ENCODE measurements around the gene LRRC70.

Gene LRRC70

GRCh38 chr5:62587737-62588136, 9.1 kb downstream of the LRRC70 start:
- no peaks in the 10 kb centered on the region for H3K27me3 Mint-ChIP-seq
- H3K9me3 Mint-ChIP-seq, result no peaks in the 10 kb centered on the region
- H3K27ac Mint-ChIP-seq, result no peak overlapping the region
- H3K4me3 Mint-ChIP-seq, result no peak overlapping the region
- peaks cover 61% of the 10 kb centered on the region for H3K36me3 Mint-ChIP-seq (ENCODE audit: low read depth)
- peaks cover 17% of the 10 kb centered on the region for H3K4me1 Mint-ChIP-seq (ENCODE audit: low read depth)

GRCh38 chr5:62588668-62589067, 10.0 kb downstream of the LRRC70 start:
- no peaks in the 10 kb centered on the region for H3K9me3 Mint-ChIP-seq
- H3K36me3 Mint-ChIP-seq (ENCODE audit: low read depth), result peaks cover 69% of the 10 kb centered on the region
- H3K27ac Mint-ChIP-seq, result no peak overlapping the region

GRCh38 chr5:62589504-62589903, 10.9 kb downstream of the LRRC70 start:
- peaks cover 72% of the 10 kb centered on the region for H3K36me3 Mint-ChIP-seq (ENCODE audit: low read depth)
- no peak overlapping the region for H3K4me3 Mint-ChIP-seq
- no peaks in the 10 kb centered on the region for H3K27me3 Mint-ChIP-seq
- no peaks in the 10 kb centered on the region for H3K9me3 Mint-ChIP-seq
- H3K27ac Mint-ChIP-seq, result no peak overlapping the region
- peaks cover 17% of the 10 kb centered on the region for H3K4me1 Mint-ChIP-seq (ENCODE audit: low read depth)

More at GRCh38 chr5:62588668-62589067, 10.0 kb downstream of the LRRC70 start:
- peaks cover 17% of the 10 kb centered on the region for H3K4me1 Mint-ChIP-seq (ENCODE audit: low read depth)
- no peak overlapping the region for H3K4me3 Mint-ChIP-seq
- H3K27me3 Mint-ChIP-seq, result no peaks in the 10 kb centered on the region

GRCh38 chr5:62590387-62590786, 11.8 kb downstream of the LRRC70 start:
- Mint-ChIP-seq H3K4me3 (no peak overlapping the region), H3K27ac (no peak overlapping the region), H3K4me1 (ENCODE audit: low read depth) (peaks cover 10% of the 10 kb centered on the region), H3K9me3 (no peaks in the 10 kb centered on the region), H3K27me3 (no peaks in the 10 kb centered on the region), H3K36me3 (ENCODE audit: low read depth) (peaks cover 77% of the 10 kb centered on the region)

- Mint-ChIP-seq H3K36me3 (ENCODE audit: low read depth) (peaks cover 68% of the 10 kb centered on the region), H3K27ac (no peak overlapping the region), H3K9me3 (no peaks in the 10 kb centered on the region), H3K27me3 (no peaks in the 10 kb centered on the region), H3K4me1 (ENCODE audit: low read depth) (no peaks in the 10 kb centered on the region), H3K4me3 (no peak overlapping the region)
Observed at GRCh38 chr5:62592558-62592957, 13.9 kb downstream of the LRRC70 start.

- H3K27me3 Mint-ChIP-seq, result no peaks in the 10 kb centered on the region
- no peak overlapping the region for H3K27ac Mint-ChIP-seq
- H3K36me3 Mint-ChIP-seq (ENCODE audit: low read depth), result peaks cover 65% of the 10 kb centered on the region
- no peaks in the 10 kb centered on the region for H3K4me1 Mint-ChIP-seq (ENCODE audit: low read depth)
- no peaks in the 10 kb centered on the region for H3K9me3 Mint-ChIP-seq
- no peak overlapping the region for H3K4me3 Mint-ChIP-seq
Observed at GRCh38 chr5:62593331-62593730, 14.7 kb downstream of the LRRC70 start.

- Mint-ChIP-seq H3K9me3 (no peaks in the 10 kb centered on the region), H3K27ac (no peak overlapping the region), H3K36me3 (ENCODE audit: low read depth) (peaks cover 60% of the 10 kb centered on the region), H3K27me3 (no peaks in the 10 kb centered on the region), H3K4me1 (ENCODE audit: low read depth) (no peaks in the 10 kb centered on the region), H3K4me3 (no peak overlapping the region)
Observed at GRCh38 chr5:62594364-62594984, 15.9 kb downstream of the LRRC70 start.

GRCh38 chr5:62596096-62596495, 17.5 kb downstream of the LRRC70 start:
- Mint-ChIP-seq H3K4me3 (no peak overlapping the region), H3K27ac (no peak overlapping the region), H3K9me3 (no peaks in the 10 kb centered on the region), H3K4me1 (ENCODE audit: low read depth) (no peaks in the 10 kb centered on the region), H3K36me3 (ENCODE audit: low read depth) (peaks cover 65% of the 10 kb centered on the region), H3K27me3 (no peaks in the 10 kb centered on the region)

- peaks cover 59% of the 10 kb centered on the region for H3K36me3 Mint-ChIP-seq (ENCODE audit: low read depth)
- H3K4me3 Mint-ChIP-seq, result no peak overlapping the region
- no peaks in the 10 kb centered on the region for H3K9me3 Mint-ChIP-seq
- H3K4me1 Mint-ChIP-seq (ENCODE audit: low read depth), result no peaks in the 10 kb centered on the region
- H3K27ac Mint-ChIP-seq, result no peak overlapping the region
- H3K27me3 Mint-ChIP-seq, result no peaks in the 10 kb centered on the region
Observed at GRCh38 chr5:62596691-62597090, 18.1 kb downstream of the LRRC70 start.

- Mint-ChIP-seq H3K27me3 (no peaks in the 10 kb centered on the region), H3K27ac (no peak overlapping the region), H3K36me3 (ENCODE audit: low read depth) (peaks cover 53% of the 10 kb centered on the region), H3K4me3 (no peak overlapping the region), H3K4me1 (ENCODE audit: low read depth) (no peaks in the 10 kb centered on the region), H3K9me3 (no peaks in the 10 kb centered on the region)
Observed at GRCh38 chr5:62597314-62597713, 18.7 kb downstream of the LRRC70 start.

GRCh38 chr5:62600560-62601252, 22.1 kb downstream of the LRRC70 start:
- Mint-ChIP-seq H3K9me3 (no peaks in the 10 kb centered on the region), H3K4me3 (no peak overlapping the region), H3K27me3 (no peaks in the 10 kb centered on the region), H3K36me3 (ENCODE audit: low read depth) (peaks cover 38% of the 10 kb centered on the region), H3K27ac (no peak overlapping the region), H3K4me1 (ENCODE audit: low read depth) (no peaks in the 10 kb centered on the region)

- Mint-ChIP-seq H3K27ac (no peak overlapping the region), H3K27me3 (no peaks in the 10 kb centered on the region), H3K4me1 (ENCODE audit: low read depth) (peaks cover 10% of the 10 kb centered on the region), H3K36me3 (ENCODE audit: low read depth) (peaks cover 46% of the 10 kb centered on the region), H3K9me3 (no peaks in the 10 kb centered on the region), H3K4me3 (no peak overlapping the region)
Observed at GRCh38 chr5:62603934-62604333, 25.3 kb downstream of the LRRC70 start.

GRCh38 chr5:62605638-62606037, 27.0 kb downstream of the LRRC70 start:
- Mint-ChIP-seq H3K27me3 (no peaks in the 10 kb centered on the region), H3K27ac (no peak overlapping the region), H3K36me3 (ENCODE audit: low read depth) (peaks cover 51% of the 10 kb centered on the region), H3K4me3 (no peak overlapping the region), H3K9me3 (no peaks in the 10 kb centered on the region), H3K4me1 (ENCODE audit: low read depth) (peaks cover 11% of the 10 kb centered on the region)

- H3K4me1 Mint-ChIP-seq (ENCODE audit: low read depth), result peaks cover 11% of the 10 kb centered on the region
Observed at GRCh38 chr5:62606878-62607277, 28.3 kb downstream of the LRRC70 start.

GRCh38 chr5:62607615-62608014, 29.0 kb downstream of the LRRC70 start:
- H3K27ac Mint-ChIP-seq, result no peak overlapping the region
- no peak overlapping the region for H3K4me3 Mint-ChIP-seq
- H3K4me1 Mint-ChIP-seq (ENCODE audit: low read depth), result peaks cover 11% of the 10 kb centered on the region
- no peaks in the 10 kb centered on the region for H3K9me3 Mint-ChIP-seq
- no peaks in the 10 kb centered on the region for H3K27me3 Mint-ChIP-seq
- peaks cover 56% of the 10 kb centered on the region for H3K36me3 Mint-ChIP-seq (ENCODE audit: low read depth)

More at GRCh38 chr5:62606878-62607277, 28.3 kb downstream of the LRRC70 start:
- Mint-ChIP-seq H3K27ac (no peak overlapping the region), H3K36me3 (ENCODE audit: low read depth) (peaks cover 52% of the 10 kb centered on the region), H3K9me3 (no peaks in the 10 kb centered on the region), H3K4me3 (no peak overlapping the region), H3K27me3 (no peaks in the 10 kb centered on the region)
